ENCODE results near the gene TMEM184C.

DNA sequence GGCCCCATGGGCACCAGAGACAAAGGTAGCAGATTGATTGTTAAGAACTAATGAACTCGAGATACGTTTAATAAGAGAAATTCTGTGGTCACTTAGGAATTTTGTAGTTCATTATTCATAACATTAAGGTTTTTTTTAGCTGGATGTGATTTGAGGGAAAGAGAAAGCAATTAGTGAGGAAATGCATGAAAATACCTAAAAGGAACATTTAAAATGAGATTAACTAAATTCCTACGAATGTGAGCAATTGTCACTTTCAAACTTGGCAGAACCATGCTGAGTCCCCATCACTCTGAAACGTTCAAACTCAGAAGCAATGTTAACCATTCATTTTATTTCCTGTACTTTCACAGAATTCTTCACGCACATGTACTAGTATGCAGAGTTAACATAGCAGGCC, 60.9 kb downstream of the TMEM184C start:
- TF ChIP-seq, protein P1, sequence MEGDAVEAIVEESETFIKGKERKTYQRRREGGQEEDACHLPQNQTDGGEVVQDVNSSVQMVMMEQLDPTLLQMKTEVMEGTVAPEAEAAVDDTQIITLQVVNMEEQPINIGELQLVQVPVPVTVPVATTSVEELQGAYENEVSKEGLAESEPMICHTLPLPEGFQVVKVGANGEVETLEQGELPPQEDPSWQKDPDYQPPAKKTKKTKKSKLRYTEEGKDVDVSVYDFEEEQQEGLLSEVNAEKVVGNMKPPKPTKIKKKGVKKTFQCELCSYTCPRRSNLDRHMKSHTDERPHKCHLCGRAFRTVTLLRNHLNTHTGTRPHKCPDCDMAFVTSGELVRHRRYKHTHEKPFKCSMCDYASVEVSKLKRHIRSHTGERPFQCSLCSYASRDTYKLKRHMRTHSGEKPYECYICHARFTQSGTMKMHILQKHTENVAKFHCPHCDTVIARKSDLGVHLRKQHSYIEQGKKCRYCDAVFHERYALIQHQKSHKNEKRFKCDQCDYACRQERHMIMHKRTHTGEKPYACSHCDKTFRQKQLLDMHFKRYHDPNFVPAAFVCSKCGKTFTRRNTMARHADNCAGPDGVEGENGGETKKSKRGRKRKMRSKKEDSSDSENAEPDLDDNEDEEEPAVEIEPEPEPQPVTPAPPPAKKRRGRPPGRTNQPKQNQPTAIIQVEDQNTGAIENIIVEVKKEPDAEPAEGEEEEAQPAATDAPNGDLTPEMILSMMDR (IDR thresholded peaks at IDR 0.05) = no peak
- no peak for TF ChIP-seq EZH2 (IDR thresholded peaks at IDR 0.05)
